ENCODE results near the gene TRIM71. TPM values are rescaled to one million over a fixed set of nuclear protein-coding genes. Genes with fewer than 3 reads are reported as not detected.

Gene TRIM71
- total RNA-seq, 4 donors from 2014 or later = 0.48 TPM; not detected in 3

DNA sequence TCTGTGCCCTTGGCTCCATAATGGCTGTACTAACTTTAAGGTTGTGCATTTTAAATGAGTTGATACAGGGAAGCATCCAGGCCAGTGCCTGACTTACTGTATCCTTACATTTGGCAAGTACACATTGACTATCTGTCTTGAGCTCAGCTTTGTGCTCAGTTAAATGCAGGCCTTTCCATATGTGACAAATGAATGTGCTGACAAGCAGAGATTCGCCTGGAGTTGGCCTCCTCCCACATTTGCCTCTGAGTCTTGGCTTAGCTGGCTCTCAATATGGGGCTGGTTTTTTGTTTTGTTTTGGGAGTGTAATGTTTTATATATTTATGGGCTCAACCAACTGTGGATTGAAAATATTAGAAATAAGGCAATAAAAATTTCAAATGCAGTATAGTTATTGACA lies 29.7 kb downstream of the TRIM71 start:
- TF ChIP-seq, protein P1, sequence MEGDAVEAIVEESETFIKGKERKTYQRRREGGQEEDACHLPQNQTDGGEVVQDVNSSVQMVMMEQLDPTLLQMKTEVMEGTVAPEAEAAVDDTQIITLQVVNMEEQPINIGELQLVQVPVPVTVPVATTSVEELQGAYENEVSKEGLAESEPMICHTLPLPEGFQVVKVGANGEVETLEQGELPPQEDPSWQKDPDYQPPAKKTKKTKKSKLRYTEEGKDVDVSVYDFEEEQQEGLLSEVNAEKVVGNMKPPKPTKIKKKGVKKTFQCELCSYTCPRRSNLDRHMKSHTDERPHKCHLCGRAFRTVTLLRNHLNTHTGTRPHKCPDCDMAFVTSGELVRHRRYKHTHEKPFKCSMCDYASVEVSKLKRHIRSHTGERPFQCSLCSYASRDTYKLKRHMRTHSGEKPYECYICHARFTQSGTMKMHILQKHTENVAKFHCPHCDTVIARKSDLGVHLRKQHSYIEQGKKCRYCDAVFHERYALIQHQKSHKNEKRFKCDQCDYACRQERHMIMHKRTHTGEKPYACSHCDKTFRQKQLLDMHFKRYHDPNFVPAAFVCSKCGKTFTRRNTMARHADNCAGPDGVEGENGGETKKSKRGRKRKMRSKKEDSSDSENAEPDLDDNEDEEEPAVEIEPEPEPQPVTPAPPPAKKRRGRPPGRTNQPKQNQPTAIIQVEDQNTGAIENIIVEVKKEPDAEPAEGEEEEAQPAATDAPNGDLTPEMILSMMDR (IDR thresholded peaks at IDR 0.05) = no peak
- no peak for TF ChIP-seq POLR2A (IDR thresholded peaks at IDR 0.05)

DNA sequence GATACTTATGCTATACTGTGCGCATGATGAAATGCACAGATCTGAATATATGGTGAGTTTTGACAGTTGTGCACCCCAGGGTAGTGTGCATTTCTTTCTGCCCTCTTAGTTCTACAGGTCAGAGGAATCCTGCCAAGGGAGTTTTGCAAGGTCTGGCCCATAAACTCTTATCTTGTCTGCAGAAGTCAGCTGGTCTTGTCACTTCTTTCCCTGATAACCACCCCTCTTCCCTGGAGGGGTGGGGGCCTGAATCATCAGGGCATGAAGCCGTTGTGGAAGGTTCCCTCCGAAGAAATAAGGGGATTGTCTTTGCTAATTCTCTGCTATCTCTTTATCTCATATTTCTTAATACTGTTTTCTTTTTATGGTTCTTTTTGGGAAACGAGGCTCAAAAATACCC lies 30.4 kb downstream of the TRIM71 start:
- Histone ChIP-seq H3K4me1 (no peaks in the 10 kb centered on the region), H3K36me3 (no peaks in the 10 kb centered on the region), H3K9me3 (no peaks in the 10 kb centered on the region), H3K27me3 (no peaks in the 10 kb centered on the region), H3K27ac (no peak overlapping the region), H3K4me3 (no peak overlapping the region)
- intact Hi-C loops (cut with DNase I; ENCODE audit: low total_unique reads) = no loop called here
- TF ChIP-seq, protein P1 (IDR thresholded peaks at IDR 0.05) = no peak
- no peak for TF ChIP-seq POLR2A (IDR thresholded peaks at IDR 0.05)
- DNase-seq = no peak

More for the DNA sequence above, 29.7 kb downstream of the TRIM71 start:
- no peaks in the 10 kb centered on the region for H3K27me3 ChIP-seq
- no peaks in the 10 kb centered on the region for H3K36me3 ChIP-seq
- DNase-seq = no peak
- intact Hi-C loops (cut with DNase I; ENCODE audit: low total_unique reads) = no loop called here
- no peak overlapping the region for H3K4me3 ChIP-seq
- no peaks in the 10 kb centered on the region for H3K9me3 ChIP-seq
- no peak overlapping the region for H3K27ac ChIP-seq
- H3K4me1 ChIP-seq = no peaks in the 10 kb centered on the region

DNA sequence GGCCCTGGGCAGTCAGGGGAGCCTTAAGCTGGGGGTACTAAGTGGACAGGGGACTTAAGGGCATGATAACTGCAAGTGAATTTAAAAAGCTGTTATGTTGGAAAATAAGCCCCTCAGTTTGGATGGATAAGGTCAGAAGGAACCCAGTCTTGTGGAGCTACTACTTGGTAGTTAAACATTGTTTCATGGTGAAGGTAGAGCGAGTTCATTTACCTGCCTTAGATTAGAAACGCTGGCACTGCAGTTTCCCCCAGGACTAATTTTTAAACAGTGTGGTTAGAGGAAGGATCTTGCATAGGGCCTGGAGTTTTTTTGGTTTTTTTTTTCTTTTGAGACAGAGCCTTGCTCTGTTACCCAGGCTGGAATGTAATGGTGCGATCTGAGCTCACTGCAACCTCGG lies 31.2 kb downstream of the TRIM71 start:
- Histone ChIP-seq H3K9me3 (no peaks in the 10 kb centered on the region), H3K27me3 (no peaks in the 10 kb centered on the region), H3K27ac (no peak overlapping the region), H3K36me3 (no peaks in the 10 kb centered on the region), H3K4me3 (no peak overlapping the region), H3K4me1 (no peaks in the 10 kb centered on the region)
- intact Hi-C loops (cut with DNase I; ENCODE audit: low total_unique reads) = no loop called here
- DNase-seq = no peak
- TF ChIP-seq, protein P1 (IDR thresholded peaks at IDR 0.05) = no peak
- TF ChIP-seq POLR2A (IDR thresholded peaks at IDR 0.05) = no peak

DNA sequence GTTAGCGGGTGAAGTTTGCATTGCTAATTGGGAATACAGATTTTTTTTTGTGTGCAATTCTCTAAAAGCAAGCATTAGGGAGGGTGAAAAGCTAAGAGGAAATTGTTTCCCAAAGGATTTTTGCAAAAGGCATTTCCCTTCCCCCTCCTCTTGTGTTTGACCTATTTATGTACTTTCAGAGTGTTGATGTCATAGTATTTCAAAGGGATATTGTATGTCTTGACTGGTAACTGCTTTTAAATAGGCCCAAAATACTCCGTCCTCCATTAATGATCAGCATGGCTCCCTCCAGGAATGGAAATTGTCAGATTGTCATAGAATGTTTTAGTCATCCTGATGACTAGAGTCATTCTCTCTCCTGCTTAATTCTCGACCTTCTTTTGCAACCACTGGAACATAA lies 32.4 kb downstream of the TRIM71 start:
- H3K4me1 ChIP-seq = no peaks in the 10 kb centered on the region
- DNase-seq = no peak
- H3K36me3 ChIP-seq = no peaks in the 10 kb centered on the region
- no peaks in the 10 kb centered on the region for H3K27me3 ChIP-seq
- TF ChIP-seq POLR2A (IDR thresholded peaks at IDR 0.05) = no peak
- TF ChIP-seq, protein P1 (IDR thresholded peaks at IDR 0.05) = no peak
- no peaks in the 10 kb centered on the region for H3K9me3 ChIP-seq
- H3K4me3 ChIP-seq = no peak overlapping the region
- H3K27ac ChIP-seq = no peak overlapping the region
- intact Hi-C loops (cut with DNase I; ENCODE audit: low total_unique reads) = no loop called here

DNA sequence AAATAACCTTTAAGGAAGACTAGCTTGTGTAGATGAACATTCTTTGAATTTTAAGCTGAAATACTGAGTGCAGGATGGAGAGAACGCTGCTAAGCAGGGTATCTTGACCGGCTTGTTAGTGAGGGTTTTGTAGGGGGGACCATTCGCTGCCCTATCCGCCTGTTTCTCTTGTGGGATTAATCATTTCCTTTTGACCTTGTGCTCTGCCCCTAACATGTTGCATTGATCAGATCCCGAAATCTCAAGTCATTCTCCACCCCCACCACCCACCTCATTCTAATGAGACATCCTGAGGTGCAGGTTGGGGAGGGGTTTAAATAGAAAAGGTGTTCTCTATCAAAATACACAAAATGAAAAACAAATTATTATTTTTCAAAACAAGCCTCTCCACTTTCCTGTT lies 32.8 kb downstream of the TRIM71 start:
- H3K9me3 ChIP-seq = no peaks in the 10 kb centered on the region
- intact Hi-C loops (cut with DNase I; ENCODE audit: low total_unique reads) = no loop called here

More for the DNA sequence above, 32.8 kb downstream of the TRIM71 start:
- H3K4me3 ChIP-seq = no peak overlapping the region
- TF ChIP-seq, protein P1 (IDR thresholded peaks at IDR 0.05) = no peak
- TF ChIP-seq POLR2A (IDR thresholded peaks at IDR 0.05) = no peak
- H3K36me3 ChIP-seq = no peaks in the 10 kb centered on the region
- no peak for DNase-seq
- H3K27ac ChIP-seq = no peak overlapping the region
- H3K27me3 ChIP-seq = no peaks in the 10 kb centered on the region
- no peaks in the 10 kb centered on the region for H3K4me1 ChIP-seq
